GM12891 (cell line): ENCODE results near the gene FCRLB.

ENCODE experiments used
- PAX5 ChIP-seq: IDR thresholded peaks from 2 replicates; pipeline ENCODE4 v1.6.1; 2011; ENCODE audit warnings: low read length, moderate library complexity, mild to moderate bottlenecking; ENCODE audit not compliant: insufficient read depth, severe bottlenecking
- POLR2A ChIP-seq: IDR thresholded peaks from 2 replicates; pipeline ENCODE4 v1.6.1; 2011; ENCODE audit warnings: low read depth, low read length, control low read depth
- POLR2AphosphoS5 ChIP-seq: IDR thresholded peaks from 2 replicates; pipeline ENCODE4 v1.6.1; 2011; ENCODE audit warnings: low read depth, low read length, control low read depth
- POU2F2 ChIP-seq: IDR thresholded peaks from 2 replicates; pipeline ENCODE4 v1.6.1; 2011; ENCODE audit warnings: low read depth, mild to moderate bottlenecking, control low read depth, low read length, moderate library complexity
- SPI1 ChIP-seq: IDR thresholded peaks from 2 replicates; pipeline ENCODE4 v1.6.1; 2011; ENCODE audit warnings: low read depth, low read length, control low read depth
- TAF1 ChIP-seq: IDR thresholded peaks from 2 replicates; pipeline ENCODE4 v1.6.1; 2011; ENCODE audit warnings: low read depth, low read length, control low read depth

GRCh38 chr1:161771973-161772372 is 50.6 kb downstream of the FCRLB start:
- TF ChIP-seq POLR2AphosphoS5: no peak
- no peak for TF ChIP-seq POLR2A
- TF ChIP-seq TAF1: no peak
- TF ChIP-seq POU2F2: no peak
- TF ChIP-seq PAX5: no peak
- no peak for TF ChIP-seq SPI1
